Measurements from ENCODE around the gene ATP6AP1.

DNA sequence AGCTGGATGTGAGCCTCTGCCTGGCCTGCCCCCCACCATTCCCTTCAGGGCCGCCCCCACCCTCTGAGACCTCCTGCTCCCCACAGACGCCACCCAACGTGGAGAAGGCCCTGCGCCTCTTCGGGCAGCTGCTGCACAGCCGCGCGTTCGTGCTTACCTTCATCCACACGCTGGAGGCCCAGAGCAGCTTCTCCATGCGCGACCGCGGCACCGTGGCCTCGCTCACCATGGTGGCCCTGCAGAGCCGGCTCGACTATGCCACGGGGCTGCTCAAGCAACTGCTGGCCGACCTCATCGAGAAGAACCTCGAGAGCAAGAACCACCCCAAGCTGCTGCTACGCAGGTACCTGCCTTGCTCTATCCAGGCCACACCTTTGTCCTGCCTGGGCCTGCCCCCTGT, 39.7 kb downstream of the ATP6AP1 start:
- TF ChIP-seq, protein P1, sequence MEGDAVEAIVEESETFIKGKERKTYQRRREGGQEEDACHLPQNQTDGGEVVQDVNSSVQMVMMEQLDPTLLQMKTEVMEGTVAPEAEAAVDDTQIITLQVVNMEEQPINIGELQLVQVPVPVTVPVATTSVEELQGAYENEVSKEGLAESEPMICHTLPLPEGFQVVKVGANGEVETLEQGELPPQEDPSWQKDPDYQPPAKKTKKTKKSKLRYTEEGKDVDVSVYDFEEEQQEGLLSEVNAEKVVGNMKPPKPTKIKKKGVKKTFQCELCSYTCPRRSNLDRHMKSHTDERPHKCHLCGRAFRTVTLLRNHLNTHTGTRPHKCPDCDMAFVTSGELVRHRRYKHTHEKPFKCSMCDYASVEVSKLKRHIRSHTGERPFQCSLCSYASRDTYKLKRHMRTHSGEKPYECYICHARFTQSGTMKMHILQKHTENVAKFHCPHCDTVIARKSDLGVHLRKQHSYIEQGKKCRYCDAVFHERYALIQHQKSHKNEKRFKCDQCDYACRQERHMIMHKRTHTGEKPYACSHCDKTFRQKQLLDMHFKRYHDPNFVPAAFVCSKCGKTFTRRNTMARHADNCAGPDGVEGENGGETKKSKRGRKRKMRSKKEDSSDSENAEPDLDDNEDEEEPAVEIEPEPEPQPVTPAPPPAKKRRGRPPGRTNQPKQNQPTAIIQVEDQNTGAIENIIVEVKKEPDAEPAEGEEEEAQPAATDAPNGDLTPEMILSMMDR (conservative IDR thresholded peaks at IDR 0.05): no peak
- TF ChIP-seq EZH2 (IDR thresholded peaks at IDR 0.05; ENCODE audit: low read depth): no peak
